Measurements from ENCODE around the gene MAGI1.
A peak's percentile ranks its signal among the peaks of the same experiment; 100 is the strongest.

Gene MAGI1

GRCh38 chr3:65472501-65472900 is 566.2 kb downstream of the MAGI1 start:
- no peak for DNase-seq (ENCODE audit: low read depth)
- no peak for TF ChIP-seq CTCF (conservative IDR thresholded peaks at IDR 0.05; ENCODE audit: low read depth, low read length)
- H3K4me3 ChIP-seq (ENCODE audit: low read length) = no peak overlapping the region

GRCh38 chr3:65466300-65466988 is 572.3 kb downstream of the MAGI1 start:
- TF ChIP-seq CTCF (conservative IDR thresholded peaks at IDR 0.05; ENCODE audit: low read depth, low read length) = no peak
- no peak overlapping the region for H3K4me3 ChIP-seq (ENCODE audit: low read length)
- DNase-seq (ENCODE audit: low read depth) = no peak

- no peak for TF ChIP-seq CTCF (conservative IDR thresholded peaks at IDR 0.05; ENCODE audit: low read depth, low read length)
- H3K4me3 ChIP-seq (ENCODE audit: low read length) = no peak overlapping the region
- DNase-seq (ENCODE audit: low read depth) = no peak
Observed at GRCh38 chr3:65449841-65450428, 588.8 kb downstream of the MAGI1 start.

GRCh38 chr3:65448120-65448519 is 590.6 kb downstream of the MAGI1 start:
- peak; percentile 15 for DNase-seq (ENCODE audit: low read depth)
- no peak overlapping the region for H3K4me3 ChIP-seq (ENCODE audit: low read length)
- TF ChIP-seq CTCF (conservative IDR thresholded peaks at IDR 0.05; ENCODE audit: low read depth, low read length) = no peak

- DNase-seq (ENCODE audit: low read depth) = no peak
- no peak for TF ChIP-seq CTCF (conservative IDR thresholded peaks at IDR 0.05; ENCODE audit: low read depth, low read length)
- H3K4me3 ChIP-seq (ENCODE audit: low read length) = no peak overlapping the region
Observed at GRCh38 chr3:65445573-65446169, 593.0 kb downstream of the MAGI1 start.

GRCh38 chr3:65444447-65444815 is 594.3 kb downstream of the MAGI1 start:
- H3K4me3 ChIP-seq (ENCODE audit: low read length) = no peak overlapping the region
- TF ChIP-seq CTCF (conservative IDR thresholded peaks at IDR 0.05; ENCODE audit: low read depth, low read length) = no peak

More at GRCh38 chr3:65444447-65444815, 594.3 kb downstream of the MAGI1 start:
- DNase-seq (ENCODE audit: low read depth) = no peak
